AG10803 (cell line): Measurements from ENCODE around the gene ABI3BP.
"Not testable (repeated sequence)": the region's sequence is repeated elsewhere in the genome, so short reads cannot be mapped to it uniquely, and the experiment has no call there.

Source experiments
- DNase-seq: peaks from one replicate; pipeline ENCODE4 v3.0.0; 2010; ENCODE audit warnings: low read depth
- H3K4me3 ChIP-seq: 2 replicates; pipeline ENCODE4 v1.5.1; 2011; ENCODE audit warnings: mild to moderate bottlenecking, low read length, control low read depth
- TF ChIP-seq, protein P1 (sequence below): conservative IDR thresholded peaks from 2 replicates; pipeline ENCODE4 v1.5.1; 2011; ENCODE audit warnings: mild to moderate bottlenecking, low read length, control low read depth, inconsistent platforms

The ABI3BP gene

GRCh38 chr3:100963041-100963440 is 30.2 kb downstream of the ABI3BP start:
- DNase-seq, result no peak
- H3K4me3 ChIP-seq, result no peak overlapping the region
- TF ChIP-seq, protein P1, sequence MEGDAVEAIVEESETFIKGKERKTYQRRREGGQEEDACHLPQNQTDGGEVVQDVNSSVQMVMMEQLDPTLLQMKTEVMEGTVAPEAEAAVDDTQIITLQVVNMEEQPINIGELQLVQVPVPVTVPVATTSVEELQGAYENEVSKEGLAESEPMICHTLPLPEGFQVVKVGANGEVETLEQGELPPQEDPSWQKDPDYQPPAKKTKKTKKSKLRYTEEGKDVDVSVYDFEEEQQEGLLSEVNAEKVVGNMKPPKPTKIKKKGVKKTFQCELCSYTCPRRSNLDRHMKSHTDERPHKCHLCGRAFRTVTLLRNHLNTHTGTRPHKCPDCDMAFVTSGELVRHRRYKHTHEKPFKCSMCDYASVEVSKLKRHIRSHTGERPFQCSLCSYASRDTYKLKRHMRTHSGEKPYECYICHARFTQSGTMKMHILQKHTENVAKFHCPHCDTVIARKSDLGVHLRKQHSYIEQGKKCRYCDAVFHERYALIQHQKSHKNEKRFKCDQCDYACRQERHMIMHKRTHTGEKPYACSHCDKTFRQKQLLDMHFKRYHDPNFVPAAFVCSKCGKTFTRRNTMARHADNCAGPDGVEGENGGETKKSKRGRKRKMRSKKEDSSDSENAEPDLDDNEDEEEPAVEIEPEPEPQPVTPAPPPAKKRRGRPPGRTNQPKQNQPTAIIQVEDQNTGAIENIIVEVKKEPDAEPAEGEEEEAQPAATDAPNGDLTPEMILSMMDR, result no peak

GRCh38 chr3:100957261-100957986 is 35.8 kb downstream of the ABI3BP start:
- TF ChIP-seq, protein P1, result no peak
- H3K4me3 ChIP-seq, result no peak overlapping the region
- DNase-seq, result peak; percentile 61

DNA sequence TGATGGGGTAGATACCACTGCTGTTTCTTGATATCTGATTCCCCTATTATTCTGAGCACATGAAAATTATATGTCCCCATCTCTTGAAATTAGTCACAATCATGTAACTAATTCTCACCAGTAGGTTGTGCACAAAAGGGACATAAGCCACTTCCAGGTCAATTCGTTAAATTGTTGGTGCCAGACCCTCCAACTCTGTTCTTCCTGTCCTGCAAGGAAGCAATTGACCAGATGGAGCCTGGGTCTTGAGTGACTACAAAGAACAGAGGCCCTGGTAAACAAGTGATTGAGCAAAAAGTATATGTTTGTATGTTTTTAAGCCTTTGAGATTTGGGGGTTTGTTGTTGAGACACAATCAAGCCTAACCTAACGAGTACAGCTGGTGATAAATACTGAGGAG is 36.9 kb downstream of the ABI3BP start:
- no peak for DNase-seq
- TF ChIP-seq, protein P1, result no peak
- H3K4me3 ChIP-seq, result no peak overlapping the region

- peak overlapping the region; percentile 33 for H3K4me3 ChIP-seq
- TF ChIP-seq, protein P1, result no peak
- DNase-seq, result peak; percentile 97
Measured at GRCh38 chr3:100954990-100955389, 38.2 kb downstream of the ABI3BP start.

- DNase-seq, result peak; percentile 42
- TF ChIP-seq, protein P1, result no peak
- H3K4me3 ChIP-seq, result no peak overlapping the region
Measured at GRCh38 chr3:100954199-100954935, 38.9 kb downstream of the ABI3BP start.

- no peak overlapping the region for H3K4me3 ChIP-seq
- DNase-seq, result no peak
- TF ChIP-seq, protein P1, result no peak
Measured at GRCh38 chr3:100953103-100953502, 40.1 kb downstream of the ABI3BP start.

- TF ChIP-seq, protein P1, result no peak
- H3K4me3 ChIP-seq, result no peak overlapping the region
- no peak for DNase-seq
Measured at GRCh38 chr3:100947119-100947518, 46.1 kb downstream of the ABI3BP start.

DNA sequence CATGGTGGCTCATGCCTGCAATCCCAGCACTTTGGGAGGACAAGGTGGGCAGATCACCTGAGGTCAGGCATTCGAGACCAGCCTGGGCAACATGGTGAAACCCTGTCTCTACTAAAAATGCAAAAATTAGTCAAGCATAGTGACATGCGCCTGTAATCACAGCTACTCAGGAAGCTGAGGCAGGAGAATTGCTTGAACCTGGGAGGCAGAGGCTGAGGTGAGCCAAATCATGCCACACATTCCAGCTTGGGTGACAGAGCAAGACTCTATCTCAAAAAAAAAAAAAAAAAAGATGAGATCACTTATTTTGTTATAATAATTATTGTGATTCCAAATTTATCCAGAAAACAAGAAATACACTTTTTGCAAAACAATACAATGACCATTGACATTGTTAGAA is 47.1 kb downstream of the ABI3BP start:
- DNase-seq, H3K4me3 ChIP-seq: not testable (repeated sequence)
